Activated CD4-positive, CD25-positive, alpha-beta regulatory T cell (primary cell): Measurements from ENCODE around the gene LTBP1.
A peak's percentile ranks its signal among the peaks of the same experiment; 100 is the strongest.

ENCODE experiments used
- DNase-seq, 4 experiments: peaks; one replicate each; lab custom pipeline; 2025; lab: John Stamatoyannopoulos, UW

Gene LTBP1

GRCh38 chr2:32931519-32931918 is 15.2 kb upstream of the LTBP1 start:
- DNase-seq: no peak

GRCh38 chr2:32931945-32932709 is 14.6 kb upstream of the LTBP1 start:
- no peak for DNase-seq

DNA sequence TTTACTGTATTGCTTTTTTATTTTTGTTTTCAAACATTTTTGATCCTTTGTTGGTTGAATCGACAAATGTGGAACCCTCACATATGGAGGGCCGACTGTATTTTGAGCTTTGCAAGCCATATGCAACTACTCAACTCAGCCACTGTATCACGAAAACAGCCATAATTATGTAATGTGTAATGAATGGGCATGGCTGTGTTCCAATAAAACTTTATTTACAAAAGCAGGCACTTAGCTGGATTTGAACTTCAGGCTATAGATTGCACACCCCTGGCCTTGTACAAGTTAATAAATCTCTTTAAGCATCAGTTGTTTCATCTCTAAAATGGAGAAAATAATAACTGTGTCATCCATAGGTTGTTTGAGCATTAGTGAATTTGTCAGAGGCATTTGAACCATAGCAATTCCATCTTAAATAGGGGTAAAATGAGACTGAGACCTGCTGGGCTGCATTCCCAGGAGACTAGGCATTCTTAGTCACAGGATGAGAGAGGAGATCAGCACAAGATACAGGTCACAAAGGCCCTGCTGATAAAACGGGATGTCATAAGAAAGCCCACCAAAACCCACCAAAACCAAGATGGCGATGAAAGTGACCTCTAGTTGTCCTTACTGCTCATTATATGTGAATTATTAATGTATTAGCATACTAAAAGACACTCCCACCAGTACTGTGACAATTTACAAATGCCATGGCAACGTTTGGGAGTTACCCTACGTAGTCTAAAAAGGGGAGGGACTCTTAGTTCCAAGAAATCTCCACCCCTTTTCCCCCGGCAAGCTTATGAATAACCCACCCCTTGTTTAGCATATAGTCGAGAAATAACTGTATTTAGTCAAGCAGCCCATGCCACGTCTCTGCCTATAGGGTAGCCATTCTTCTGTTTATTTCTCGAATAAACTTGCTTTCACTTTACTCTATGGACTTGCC is 13.7 kb upstream of the LTBP1 start:
- no peak for DNase-seq

GRCh38 chr2:32933756-32934095 is 13.0 kb upstream of the LTBP1 start:
- no peak for DNase-seq

- DNase-seq: no peak
Observed at GRCh38 chr2:32937602-32938448, 8.9 kb upstream of the LTBP1 start.

- no peak for DNase-seq
Observed at GRCh38 chr2:32938934-32939333, 7.8 kb upstream of the LTBP1 start.

DNA sequence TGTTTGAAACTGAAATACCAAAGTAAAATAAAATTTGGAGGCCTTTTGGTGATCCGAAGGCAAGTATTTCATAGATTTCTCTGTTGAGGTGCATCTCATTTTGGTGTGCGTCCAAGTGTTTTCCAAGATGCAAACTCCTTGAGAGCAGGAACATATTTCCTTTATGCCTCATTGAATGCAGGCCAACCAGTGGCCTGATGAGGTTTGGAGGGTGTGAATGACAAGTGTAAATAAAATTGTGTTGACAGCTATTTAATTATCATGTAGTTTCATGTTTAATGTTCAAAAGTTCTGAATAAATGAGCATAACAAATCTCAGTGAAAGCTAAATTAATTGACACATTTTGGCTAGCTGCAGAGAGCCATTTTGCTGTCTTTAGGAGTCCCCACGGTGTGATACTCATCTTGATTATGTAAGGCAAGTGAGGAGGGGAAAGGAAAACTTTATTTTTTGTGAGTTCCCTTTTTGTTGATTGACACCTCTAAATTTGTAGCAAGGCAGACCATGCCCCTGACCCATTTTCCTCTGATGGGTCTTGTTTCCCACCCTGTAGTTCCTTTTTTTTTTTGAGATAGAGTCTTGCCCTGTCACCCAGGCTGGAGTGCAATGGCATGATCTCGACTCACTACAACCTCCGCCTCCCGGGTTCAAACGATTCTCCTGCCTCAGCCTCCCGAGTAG is 6.3 kb upstream of the LTBP1 start:
- no peak for DNase-seq

DNA sequence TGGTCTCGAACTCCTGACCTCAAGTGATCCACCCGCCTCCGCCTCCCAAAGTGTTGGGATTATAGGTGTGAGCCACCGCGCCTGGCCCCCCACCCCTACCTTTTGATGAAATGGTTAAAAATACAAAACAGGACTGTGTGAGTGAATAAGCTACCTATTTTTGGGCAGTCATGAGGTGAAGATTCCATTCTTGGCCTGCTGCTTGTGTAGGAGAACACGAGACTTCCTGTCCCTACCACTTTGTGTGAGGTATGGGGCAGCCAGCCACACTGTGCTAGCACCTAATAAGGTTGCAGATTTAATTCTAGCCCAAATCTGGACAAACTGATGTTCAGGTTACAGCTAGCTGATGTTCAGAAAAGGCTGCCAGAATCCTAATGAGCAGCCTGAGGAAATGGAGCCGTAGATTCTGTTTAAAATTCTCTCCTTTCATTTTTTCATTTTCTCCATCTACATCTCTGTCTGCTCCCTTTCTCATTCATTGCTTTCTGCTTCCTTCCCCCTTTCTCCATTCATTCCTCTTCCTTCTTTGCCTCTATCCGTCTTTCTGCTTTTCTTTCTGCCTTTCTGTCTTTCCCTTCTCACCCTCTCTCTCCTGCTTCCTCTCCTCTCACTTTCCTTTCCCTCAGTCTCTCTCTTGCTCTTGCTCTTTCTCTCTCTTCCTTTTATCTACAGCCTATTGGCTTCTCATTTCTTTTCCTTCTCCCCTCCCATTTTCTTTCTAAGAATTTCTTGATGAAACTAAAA is 4.6 kb upstream of the LTBP1 start:
- DNase-seq: no peak

DNA sequence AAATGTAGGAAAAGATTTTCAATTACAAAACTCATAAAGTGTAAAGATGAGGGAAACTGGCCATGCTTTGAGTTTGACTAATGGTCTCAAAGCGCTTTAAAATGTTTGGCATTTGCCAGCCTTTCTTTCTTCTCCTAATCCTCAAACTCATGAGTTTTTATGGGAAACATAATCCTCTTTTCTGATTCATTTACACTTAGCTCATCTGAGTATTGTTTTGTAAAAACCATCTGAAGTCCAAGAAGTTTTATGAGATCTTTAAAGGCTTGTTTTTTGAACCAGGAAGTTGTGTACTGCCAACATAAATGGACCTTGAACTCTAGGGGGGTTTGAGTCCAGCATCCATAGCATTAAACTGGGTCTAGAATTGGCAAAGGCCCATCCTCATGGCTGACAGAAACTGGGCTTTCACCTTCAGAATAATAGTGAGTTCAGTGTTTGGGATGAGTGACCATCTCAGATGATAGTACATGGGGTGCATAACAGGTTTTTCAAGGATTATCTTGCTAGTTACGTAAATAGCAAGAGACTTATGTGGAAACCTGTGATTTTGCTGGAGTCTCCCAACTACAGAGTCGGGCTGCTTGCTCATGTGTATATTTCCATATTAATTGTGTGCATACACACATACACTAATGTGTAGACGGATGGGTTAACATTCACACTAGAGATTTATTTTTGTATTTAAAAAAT is 3.8 kb upstream of the LTBP1 start:
- no peak for DNase-seq

- no peak for DNase-seq
Observed at GRCh38 chr2:32945286-32945685, 1.5 kb upstream of the LTBP1 start.

DNA sequence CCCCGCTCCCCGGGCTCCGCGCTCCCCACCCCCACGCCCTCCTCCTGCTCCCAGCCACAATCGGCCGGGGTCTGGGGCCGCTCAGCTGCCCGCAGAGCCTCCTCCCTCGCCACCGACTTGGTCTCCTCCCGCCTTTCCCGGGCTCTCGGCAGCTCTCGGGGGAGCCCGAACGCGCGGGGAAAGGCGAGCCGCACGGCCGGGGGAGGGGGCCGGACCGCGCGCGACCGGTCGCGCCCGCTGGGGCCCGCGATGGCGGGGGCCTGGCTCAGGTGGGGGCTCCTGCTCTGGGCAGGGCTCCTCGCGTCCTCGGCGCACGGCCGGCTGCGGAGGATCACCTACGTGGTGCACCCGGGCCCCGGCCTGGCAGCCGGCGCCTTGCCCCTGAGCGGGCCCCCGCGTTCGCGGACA is 327 bp downstream of the LTBP1 start:
- DNase-seq: no peak

DNA sequence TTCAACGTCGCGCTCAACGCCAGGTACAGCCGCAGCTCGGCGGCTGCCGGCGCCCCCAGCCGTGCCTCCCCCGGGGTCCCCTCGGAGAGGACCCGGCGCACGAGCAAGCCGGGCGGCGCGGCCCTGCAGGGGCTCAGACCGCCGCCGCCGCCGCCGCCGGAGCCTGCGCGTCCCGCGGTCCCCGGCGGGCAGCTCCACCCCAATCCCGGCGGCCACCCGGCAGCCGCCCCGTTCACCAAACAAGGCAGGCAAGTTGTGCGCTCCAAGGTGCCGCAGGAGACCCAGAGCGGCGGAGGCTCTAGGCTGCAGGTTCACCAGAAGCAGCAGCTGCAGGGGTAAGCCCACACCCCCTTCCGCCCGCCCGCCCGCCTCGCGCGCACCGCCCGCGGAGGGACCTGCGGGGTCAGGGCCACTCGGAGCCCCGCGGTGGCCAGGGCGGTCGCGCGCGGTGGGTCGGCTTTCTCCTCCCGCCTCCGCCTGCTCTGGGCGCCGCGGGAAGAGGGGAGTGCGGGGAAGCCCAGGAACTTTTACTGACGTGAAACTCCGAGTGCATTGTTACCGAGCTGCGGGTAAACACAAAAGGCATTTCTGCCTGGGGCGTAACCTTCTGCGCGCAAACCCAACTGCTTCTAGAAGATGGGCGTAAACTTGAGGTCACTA is 861 bp downstream of the LTBP1 start:
- DNase-seq: peak in 1 of 4 experiments; percentile 7

DNA sequence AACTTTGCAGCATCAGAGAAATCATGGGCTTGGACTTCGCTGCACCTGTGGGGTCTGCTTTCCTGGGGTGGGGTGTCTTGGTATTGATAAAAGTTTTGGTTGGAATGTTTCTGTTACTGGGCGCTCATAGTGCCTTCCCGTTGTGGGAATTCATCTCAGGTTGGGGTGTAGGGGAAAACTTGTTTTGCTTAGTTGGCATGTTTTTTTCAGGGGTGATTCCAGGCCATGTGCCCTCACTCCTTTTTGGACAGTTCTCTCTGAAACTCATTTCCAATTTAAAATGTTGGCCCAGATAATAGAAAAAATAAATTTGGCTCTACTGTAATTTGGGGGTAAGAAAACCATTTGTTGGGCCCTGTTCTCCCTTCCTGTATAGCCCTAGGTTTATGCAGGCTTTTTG is 1.5 kb downstream of the LTBP1 start:
- no peak for DNase-seq

DNA sequence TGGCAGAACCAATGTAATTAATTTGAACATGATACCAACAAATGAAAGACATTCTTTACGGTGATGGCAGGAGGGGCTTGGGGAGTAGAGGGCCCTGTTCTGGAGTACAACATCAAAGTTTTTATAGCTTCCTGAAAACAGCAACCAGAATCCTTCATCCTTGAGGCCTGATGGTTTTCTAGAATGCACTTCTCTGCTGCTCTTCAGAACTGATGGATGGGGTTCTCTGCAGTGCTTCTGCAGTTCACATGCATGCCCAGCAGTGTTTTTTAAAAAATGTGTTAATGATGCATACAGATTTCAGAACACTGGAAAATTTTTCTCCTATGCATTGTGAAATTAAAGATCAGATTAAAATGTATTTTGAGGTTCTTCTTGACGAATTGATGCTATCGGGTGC is 2.5 kb downstream of the LTBP1 start:
- no peak for DNase-seq

DNA sequence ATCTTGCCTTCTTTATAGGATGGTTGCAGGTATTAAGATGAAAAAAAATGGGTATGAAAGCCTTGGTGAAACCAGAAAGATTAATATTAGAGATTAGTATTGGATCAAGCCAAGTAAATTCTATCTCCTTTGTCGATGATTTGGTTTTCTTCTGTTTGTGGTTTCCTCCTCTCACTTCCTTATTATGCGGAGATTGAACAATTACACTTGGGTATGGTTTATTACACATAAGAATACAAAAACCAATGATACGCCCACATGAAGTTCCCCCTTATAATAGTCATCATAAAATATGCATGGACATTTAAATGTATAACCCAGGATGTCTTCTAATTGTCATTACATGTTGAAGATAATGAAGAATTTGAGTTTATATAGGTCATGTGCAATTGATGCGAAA is 4.9 kb downstream of the LTBP1 start:
- DNase-seq: no peak

DNA sequence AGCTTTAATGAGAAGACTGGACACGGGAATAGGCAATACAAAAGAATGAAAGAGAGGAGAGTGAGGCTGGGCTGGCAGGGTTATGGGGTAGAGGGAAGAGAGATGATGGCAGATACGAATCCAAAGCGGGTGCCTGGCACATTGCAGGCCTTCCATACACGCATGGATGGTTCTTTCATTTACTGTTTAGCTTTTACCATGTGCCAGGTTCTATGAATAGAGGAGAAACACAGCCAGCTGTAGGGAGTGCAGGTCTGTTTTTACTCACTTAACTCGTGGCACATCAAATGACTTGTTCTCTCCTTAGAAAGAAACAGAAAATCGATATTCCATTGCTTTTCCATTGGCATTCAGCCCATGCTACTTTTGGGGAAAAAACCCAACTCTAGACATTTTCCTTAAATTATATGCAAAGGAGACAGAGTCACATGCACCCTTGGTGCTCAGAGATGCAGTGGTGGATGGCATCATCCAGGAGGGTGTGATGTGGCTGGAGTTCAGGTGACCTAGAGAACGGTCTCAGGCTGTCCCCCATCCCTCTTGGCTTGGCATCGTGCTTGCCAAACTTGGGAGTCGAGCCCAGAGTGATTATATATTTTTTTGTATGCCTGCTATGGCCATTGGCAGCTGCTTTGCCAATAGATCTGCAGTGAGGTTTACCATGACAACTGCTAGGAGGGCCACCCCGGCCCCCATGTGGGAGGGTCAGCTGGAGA is 6.2 kb downstream of the LTBP1 start:
- DNase-seq: no peak

- DNase-seq: no peak
Observed at GRCh38 chr2:32954206-32954605, 7.5 kb downstream of the LTBP1 start.

- DNase-seq: no peak
Observed at GRCh38 chr2:32958821-32959220, 12.1 kb downstream of the LTBP1 start.

- no peak for DNase-seq
Observed at GRCh38 chr2:32960238-32960637, 13.5 kb downstream of the LTBP1 start.
